Ishikawa (cell line): Measurements from ENCODE around the gene APBA3.

ENCODE experiments used
- CEBPB ChIP-seq: IDR thresholded peaks from 2 replicates; pipeline ENCODE4 v1.6.1; 2012
- CREB1 ChIP-seq: IDR thresholded peaks from 2 replicates; pipeline ENCODE4 v1.6.1; 2012; ENCODE audit warnings: low read depth
- EGR1 ChIP-seq: IDR thresholded peaks from 2 replicates; pipeline ENCODE4 v1.6.1; 2012
- EP300 ChIP-seq: IDR thresholded peaks from 2 replicates; pipeline ENCODE4 v1.6.1; 2012; ENCODE audit warnings: borderline replicate concordance
- FOXM1 ChIP-seq: IDR thresholded peaks from 2 replicates; pipeline ENCODE4 v1.6.1; 2012; ENCODE audit warnings: low read depth, borderline replicate concordance
- MAX ChIP-seq: IDR thresholded peaks from 2 replicates; pipeline ENCODE4 v1.6.1; 2012
- NFIC ChIP-seq: IDR thresholded peaks from 2 replicates; pipeline ENCODE4 v1.6.1; 2012
- RAD21 ChIP-seq: IDR thresholded peaks from 2 replicates; pipeline ENCODE4 v1.6.1; 2012; ENCODE audit warnings: low read depth
- REST ChIP-seq: IDR thresholded peaks from 2 replicates; pipeline ENCODE4 v1.6.1; 2012; ENCODE audit warnings: low read depth, mild to moderate bottlenecking
- TAF1 ChIP-seq: IDR thresholded peaks from 2 replicates; pipeline ENCODE4 v1.6.1; 2012; ENCODE audit warnings: low read depth, mild to moderate bottlenecking
- TCF12 ChIP-seq: IDR thresholded peaks from 2 replicates; pipeline ENCODE4 v1.6.1; 2012; ENCODE audit warnings: low read depth
- TEAD4 ChIP-seq: IDR thresholded peaks from 2 replicates; pipeline ENCODE4 v1.6.1; 2012
- USF1 ChIP-seq: IDR thresholded peaks from 2 replicates; pipeline ENCODE4 v1.6.1; 2012
- YY1 ChIP-seq: IDR thresholded peaks from 2 replicates; pipeline ENCODE4 v1.6.1; 2012; ENCODE audit warnings: low read depth
- ZBTB7A ChIP-seq: IDR thresholded peaks from 2 replicates; pipeline ENCODE4 v1.6.1; 2012; ENCODE audit warnings: low read depth

The APBA3 gene

GRCh38 chr19:3774621-3775373 is 13.3 kb upstream of the APBA3 start:
- TF ChIP-seq TEAD4 (no peak), CEBPB (no peak), NFIC (no peak), EP300 (no peak), REST (no peak), FOXM1 (no peak), USF1 (no peak), MAX (no peak), RAD21 (no peak), ZBTB7A (no peak), CREB1 (no peak), EGR1 (no peak), TAF1 (no peak), YY1 (no peak), TCF12 (no peak)

DNA sequence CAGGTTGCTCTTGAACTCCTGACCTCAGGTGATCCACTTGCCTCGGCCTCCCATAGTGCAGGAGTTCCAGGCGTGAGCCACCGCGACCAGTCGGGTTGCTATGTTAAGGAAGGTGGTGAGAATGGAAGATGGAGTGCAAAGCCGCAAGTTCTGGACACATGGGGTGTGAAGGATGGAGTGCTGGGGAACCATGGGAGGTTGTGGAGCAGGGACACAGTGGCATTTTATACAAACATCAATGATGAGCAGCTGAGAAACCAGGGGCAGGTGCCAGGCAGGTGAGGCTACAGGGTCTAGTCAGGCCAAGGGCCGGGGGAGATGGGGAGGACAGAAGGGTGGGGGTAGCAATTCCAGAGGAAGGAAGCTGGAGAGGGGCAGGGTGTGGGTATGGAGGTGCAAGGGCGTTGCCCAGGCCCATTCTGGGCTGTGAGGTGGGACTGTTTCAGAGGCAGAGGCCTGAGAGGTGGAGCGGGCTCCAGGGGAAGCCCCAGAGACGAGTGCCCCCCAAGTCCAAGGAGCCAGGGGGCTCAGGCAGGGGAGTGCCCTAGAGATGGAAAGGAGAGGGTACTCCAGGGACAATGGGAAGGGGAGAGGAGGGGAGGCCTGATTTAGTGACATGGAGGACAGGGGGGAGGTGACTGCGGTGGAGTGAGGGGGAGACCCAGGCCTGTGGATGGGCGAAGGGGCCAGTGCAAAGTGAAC is 12.5 kb upstream of the APBA3 start:
- TF ChIP-seq EGR1 (no peak), CEBPB (no peak), TEAD4 (no peak), EP300 (no peak), REST (no peak)

DNA sequence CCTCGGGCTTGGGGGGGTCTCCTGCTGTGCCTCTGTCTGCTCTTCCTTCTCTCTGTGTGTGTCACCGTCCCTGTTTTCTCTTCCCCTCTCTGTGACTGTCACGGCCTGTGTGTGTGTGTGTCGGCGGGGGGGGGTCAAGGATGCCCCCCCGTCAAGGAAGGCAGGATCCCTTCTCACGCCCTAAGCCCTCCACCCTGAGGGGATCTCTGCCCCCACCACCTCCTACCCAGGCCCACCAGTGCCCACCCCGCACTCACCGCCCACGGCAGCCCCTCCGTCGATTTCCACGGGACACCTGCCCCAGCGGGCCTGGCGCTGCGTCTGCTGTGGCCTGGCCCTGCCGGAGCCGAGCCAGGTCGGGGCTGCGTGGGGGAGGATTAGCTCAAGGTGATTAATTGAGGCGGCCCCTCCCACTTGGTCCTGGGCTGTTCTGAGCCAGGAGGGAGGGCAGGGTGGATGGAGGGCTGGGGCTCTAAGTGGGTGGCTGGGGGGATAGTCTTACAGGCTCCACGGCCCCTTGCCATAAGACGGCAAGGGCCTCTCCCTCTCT is 10.5 kb upstream of the APBA3 start, which contains the start of gene RAX2:
RAX2 (minus strand) TSS at position 323 of the 550 bp plus-strand sequence. CDS start 486 bp downstream, outside the sequence.
- no peak for TF ChIP-seq TEAD4
- TF ChIP-seq CEBPB = no peak
- no peak for TF ChIP-seq TAF1
- no peak for TF ChIP-seq TCF12
- TF ChIP-seq ZBTB7A = no peak
- no peak for TF ChIP-seq FOXM1
- no peak for TF ChIP-seq USF1
- no peak for TF ChIP-seq YY1

DNA sequence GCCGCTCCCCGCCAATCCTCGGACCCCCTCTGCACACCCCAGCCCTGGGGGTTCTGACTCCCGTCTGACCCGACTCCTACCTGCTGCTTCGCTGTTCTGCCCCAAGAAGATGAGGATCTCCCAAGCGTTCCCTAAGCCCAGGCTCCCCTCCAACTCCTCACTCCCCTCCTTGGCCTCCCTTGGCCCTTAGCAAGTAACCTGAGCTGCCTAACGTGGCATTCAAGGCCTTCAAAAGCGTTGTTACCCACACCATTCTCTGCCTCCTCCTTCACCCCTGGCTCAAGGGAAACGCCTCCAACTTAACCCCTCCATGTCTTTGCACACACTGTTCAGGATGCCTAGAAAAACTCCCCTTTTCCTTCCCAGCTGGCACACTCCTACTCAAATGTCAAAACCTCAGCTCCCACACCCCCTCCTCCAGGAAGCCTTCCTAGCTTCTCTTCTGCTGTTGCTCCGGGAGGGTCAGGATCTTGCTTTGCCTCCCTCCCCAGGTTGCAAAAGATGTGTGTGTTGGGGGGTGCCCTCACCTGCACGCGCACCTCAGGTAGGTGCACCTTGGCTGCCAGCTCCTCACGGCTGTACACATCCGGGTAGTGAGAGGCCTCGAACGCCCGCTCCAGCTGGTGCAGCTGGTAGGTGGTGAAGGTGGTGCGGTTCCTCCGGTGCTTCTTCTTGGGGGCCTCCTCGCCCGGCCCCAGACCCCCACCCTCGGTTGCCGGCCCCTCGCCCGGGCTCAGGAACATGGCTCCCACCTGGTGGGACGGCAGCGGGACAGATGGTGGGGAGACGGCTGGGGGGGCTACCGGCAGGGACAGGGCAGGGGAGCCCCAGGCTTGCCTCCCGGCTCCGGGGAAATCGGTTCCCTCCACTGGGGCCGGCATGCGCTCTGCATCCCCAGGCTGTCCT is 9.8 kb upstream of the APBA3 start:
- TF ChIP-seq FOXM1 = no peak

GRCh38 chr19:3770136-3770999 is 8.9 kb upstream of the APBA3 start:
- no peak for TF ChIP-seq ZBTB7A
- no peak for TF ChIP-seq CEBPB
- no peak for TF ChIP-seq REST
- TF ChIP-seq EGR1 = no peak
- TF ChIP-seq CREB1 = no peak
- TF ChIP-seq YY1 = no peak
